GM19099 (cell line): ENCODE measurements around the gene GPR33.
A peak's percentile ranks its signal among the peaks of the same experiment; 100 is the strongest.

Source experiments
- POLR2A ChIP-seq: IDR thresholded peaks from 3 replicates; pipeline ENCODE4 v1.6.1; 2011; ENCODE audit warnings: low read depth; ENCODE audit not compliant: insufficient read length; ENCODE audit errors: extremely low read depth

Gene GPR33

GRCh38 chr14:31476131-31476866 is 11.5 kb downstream of the GPR33 start:
- no peak for TF ChIP-seq POLR2A

- TF ChIP-seq POLR2A, result no peak
Observed at GRCh38 chr14:31466554-31466953, 21.3 kb downstream of the GPR33 start.

GRCh38 chr14:31465111-31465510 is 22.7 kb downstream of the GPR33 start:
- TF ChIP-seq POLR2A, result no peak

GRCh38 chr14:31461545-31461944 is 26.3 kb downstream of the GPR33 start:
- TF ChIP-seq POLR2A, result no peak

GRCh38 chr14:31457665-31458659 is 29.9 kb downstream of the GPR33 start:
- no peak for TF ChIP-seq POLR2A

GRCh38 chr14:31456841-31457664 is 30.8 kb downstream of the GPR33 start, which contains the start of gene DTD2:
Gene DTD2 (minus strand): TSS chr14:31457506. CDS start chr14:31457393, 113 bp downstream.
- TF ChIP-seq POLR2A, result peak; percentile 89

- no peak for TF ChIP-seq POLR2A
Observed at GRCh38 chr14:31449971-31450610, 37.7 kb downstream of the GPR33 start.

- TF ChIP-seq POLR2A, result no peak
Observed at GRCh38 chr14:31449136-31449535, 38.7 kb downstream of the GPR33 start.

- no peak for TF ChIP-seq POLR2A
Observed at GRCh38 chr14:31445703-31446102, 42.1 kb downstream of the GPR33 start.

GRCh38 chr14:31442284-31442683 is 45.6 kb downstream of the GPR33 start:
- no peak for TF ChIP-seq POLR2A

- no peak for TF ChIP-seq POLR2A
Observed at GRCh38 chr14:31441273-31442111, 46.3 kb downstream of the GPR33 start.

GRCh38 chr14:31440280-31440679 is 47.6 kb downstream of the GPR33 start:
- no peak for TF ChIP-seq POLR2A

GRCh38 chr14:31439561-31439960 is 48.3 kb downstream of the GPR33 start:
- no peak for TF ChIP-seq POLR2A
